Measurements from ENCODE around the gene ATP2C2. TPM values are rescaled to one million over a fixed set of nuclear protein-coding genes. Genes with fewer than 3 reads are reported as not detected.

The ATP2C2 gene
- total and polyA plus RNA-seq, 4 donors: 21.3 to 96.8 (median 37.5) TPM

GRCh38 chr16:84360748-84361147 lies 7.6 kb upstream of the ATP2C2 start:
- no peak for TF ChIP-seq CTCF (IDR thresholded peaks at IDR 0.05; ENCODE audit: control extremely low read depth, extremely low read depth)

GRCh38 chr16:84361546-84361945 lies 6.8 kb upstream of the ATP2C2 start:
- no peak for ATAC-seq (ENCODE audit: insufficient read depth, low FRiP score)
- Histone ChIP-seq H3K27ac (ENCODE audit: low read depth in 1 of 2, low read length in 1 of 2) (no peak overlapping the region), H3K4me3 (no peak overlapping the region), H3K9ac (ENCODE audit: insufficient read depth in 1 of 2, low read length in 2 of 2) (no peak overlapping the region), H3K9me3 (ENCODE audit: control insufficient read depth in 4 of 4, insufficient read depth in 3 of 4, low read length in 3 of 4) (no peaks in the 10 kb centered on the region), H3K4me1 (ENCODE audit: control insufficient read depth in 5 of 5, insufficient read depth in 5 of 5, low read length in 5 of 5) (peaks cover 0 to 3% (median 0%) of the 10 kb centered on the region in 5 donors), H3K27me3 (ENCODE audit: control insufficient read depth in 3 of 3, insufficient read depth in 3 of 3, low read length in 2 of 3) (peaks cover 0 to under 1% (median 0%) of the 10 kb centered on the region in 3 donors), H3K36me3 (ENCODE audit: control insufficient read depth in 4 of 4, insufficient read depth in 4 of 4, low read length in 4 of 4) (no peaks in the 10 kb centered on the region)
- no peak for DNase-seq
- WGBS, 2 donors: 89 to 97% methylated on average over 5 of the region's 5 CpGs
- TF ChIP-seq CTCF (IDR thresholded peaks at IDR 0.05; ENCODE audit: control extremely low read depth, extremely low read depth): no peak

More at GRCh38 chr16:84360748-84361147, 7.6 kb upstream of the ATP2C2 start:
- Histone ChIP-seq H3K27me3 (ENCODE audit: control insufficient read depth in 3 of 3, insufficient read depth in 3 of 3, low read length in 2 of 3) (no peaks in the 10 kb centered on the region), H3K4me3 (no peak overlapping the region), H3K36me3 (ENCODE audit: control insufficient read depth in 4 of 4, insufficient read depth in 4 of 4, low read length in 4 of 4) (no peaks in the 10 kb centered on the region), H3K9ac (ENCODE audit: insufficient read depth in 1 of 2, low read length in 2 of 2) (no peak overlapping the region), H3K27ac (ENCODE audit: low read depth in 1 of 2, low read length in 1 of 2) (no peak overlapping the region), H3K9me3 (ENCODE audit: control insufficient read depth in 4 of 4, insufficient read depth in 3 of 4, low read length in 3 of 4) (no peaks in the 10 kb centered on the region), H3K4me1 (ENCODE audit: control insufficient read depth in 5 of 5, insufficient read depth in 5 of 5, low read length in 5 of 5) (peaks cover 0 to 7% (median 0%) of the 10 kb centered on the region in 5 donors)
- WGBS, 2 donors: 77 to 91% methylated on average over 4 of the region's 4 CpGs
- ATAC-seq (ENCODE audit: insufficient read depth, low FRiP score) (no peak), DNase-seq (no peak)

- Histone ChIP-seq H3K9me3 (ENCODE audit: control insufficient read depth in 4 of 4, insufficient read depth in 3 of 4, low read length in 3 of 4) (no peaks in the 10 kb centered on the region), H3K27ac (ENCODE audit: low read depth in 1 of 2, low read length in 1 of 2) (no peak overlapping the region), H3K4me3 (no peak overlapping the region), H3K9ac (ENCODE audit: insufficient read depth in 1 of 2, low read length in 2 of 2) (no peak overlapping the region), H3K4me1 (ENCODE audit: control insufficient read depth in 5 of 5, insufficient read depth in 5 of 5, low read length in 5 of 5) (no peaks in the 10 kb centered on the region), H3K27me3 (ENCODE audit: control insufficient read depth in 3 of 3, insufficient read depth in 3 of 3, low read length in 2 of 3) (peaks cover 0 to 10% (median 8%) of the 10 kb centered on the region in 3 donors), H3K36me3 (ENCODE audit: control insufficient read depth in 4 of 4, insufficient read depth in 4 of 4, low read length in 4 of 4) (no peaks in the 10 kb centered on the region)
- 59 to 79% methylated on average over 13 of the region's 13 CpGs for WGBS, 2 donors
- TF ChIP-seq CTCF (IDR thresholded peaks at IDR 0.05; ENCODE audit: control extremely low read depth, extremely low read depth): no peak
- no peak for DNase-seq
- no peak for ATAC-seq (ENCODE audit: insufficient read depth, low FRiP score)
Measured at GRCh38 chr16:84362471-84362941, 5.8 kb upstream of the ATP2C2 start.

- no peak for ATAC-seq (ENCODE audit: insufficient read depth, low FRiP score)
- Histone ChIP-seq H3K9me3 (ENCODE audit: control insufficient read depth in 4 of 4, insufficient read depth in 3 of 4, low read length in 3 of 4) (no peaks in the 10 kb centered on the region), H3K27me3 (ENCODE audit: control insufficient read depth in 3 of 3, insufficient read depth in 3 of 3, low read length in 2 of 3) (peaks cover 0 to 31% (median 28%) of the 10 kb centered on the region in 3 donors), H3K9ac (ENCODE audit: insufficient read depth in 1 of 2, low read length in 2 of 2) (no peak overlapping the region), H3K4me1 (ENCODE audit: control insufficient read depth in 5 of 5, insufficient read depth in 5 of 5, low read length in 5 of 5) (peaks cover 0 to 3% (median 0%) of the 10 kb centered on the region in 5 donors), H3K36me3 (ENCODE audit: control insufficient read depth in 4 of 4, insufficient read depth in 4 of 4, low read length in 4 of 4) (no peaks in the 10 kb centered on the region), H3K4me3 (no peak overlapping the region), H3K27ac (ENCODE audit: low read depth in 1 of 2, low read length in 1 of 2) (no peak overlapping the region)
- no peak for DNase-seq
- 89 to 91% methylated on average over 9 of the region's 9 CpGs for WGBS, 2 donors
- no peak for TF ChIP-seq CTCF (IDR thresholded peaks at IDR 0.05; ENCODE audit: control extremely low read depth, extremely low read depth)
Measured at GRCh38 chr16:84366208-84366607, 2.1 kb upstream of the ATP2C2 start.
